ENCODE results near the gene LUC7L3.

GRCh38 chr17:50762177-50762576 is 42.8 kb downstream of the LUC7L3 start:
- TF ChIP-seq, protein P1, sequence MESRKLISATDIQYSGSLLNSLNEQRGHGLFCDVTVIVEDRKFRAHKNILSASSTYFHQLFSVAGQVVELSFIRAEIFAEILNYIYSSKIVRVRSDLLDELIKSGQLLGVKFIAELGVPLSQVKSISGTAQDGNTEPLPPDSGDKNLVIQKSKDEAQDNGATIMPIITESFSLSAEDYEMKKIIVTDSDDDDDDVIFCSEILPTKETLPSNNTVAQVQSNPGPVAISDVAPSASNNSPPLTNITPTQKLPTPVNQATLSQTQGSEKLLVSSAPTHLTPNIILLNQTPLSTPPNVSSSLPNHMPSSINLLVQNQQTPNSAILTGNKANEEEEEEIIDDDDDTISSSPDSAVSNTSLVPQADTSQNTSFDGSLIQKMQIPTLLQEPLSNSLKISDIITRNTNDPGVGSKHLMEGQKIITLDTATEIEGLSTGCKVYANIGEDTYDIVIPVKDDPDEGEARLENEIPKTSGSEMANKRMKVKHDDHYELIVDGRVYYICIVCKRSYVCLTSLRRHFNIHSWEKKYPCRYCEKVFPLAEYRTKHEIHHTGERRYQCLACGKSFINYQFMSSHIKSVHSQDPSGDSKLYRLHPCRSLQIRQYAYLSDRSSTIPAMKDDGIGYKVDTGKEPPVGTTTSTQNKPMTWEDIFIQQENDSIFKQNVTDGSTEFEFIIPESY (IDR thresholded peaks at IDR 0.05) = no peak
- TF ChIP-seq RFX5 (IDR thresholded peaks at IDR 0.05; ENCODE audit: low read depth, low read length) = no peak
- TF ChIP-seq CREM (IDR thresholded peaks at IDR 0.05; ENCODE audit: low read depth) = no peak
- no peak for TF ChIP-seq EP300 (IDR thresholded peaks at IDR 0.05; ENCODE audit: borderline replicate concordance in 1 of 2, control insufficient read depth in 1 of 2, low read depth in 2 of 2, low read length in 2 of 2)
- TF ChIP-seq, protein P2, sequence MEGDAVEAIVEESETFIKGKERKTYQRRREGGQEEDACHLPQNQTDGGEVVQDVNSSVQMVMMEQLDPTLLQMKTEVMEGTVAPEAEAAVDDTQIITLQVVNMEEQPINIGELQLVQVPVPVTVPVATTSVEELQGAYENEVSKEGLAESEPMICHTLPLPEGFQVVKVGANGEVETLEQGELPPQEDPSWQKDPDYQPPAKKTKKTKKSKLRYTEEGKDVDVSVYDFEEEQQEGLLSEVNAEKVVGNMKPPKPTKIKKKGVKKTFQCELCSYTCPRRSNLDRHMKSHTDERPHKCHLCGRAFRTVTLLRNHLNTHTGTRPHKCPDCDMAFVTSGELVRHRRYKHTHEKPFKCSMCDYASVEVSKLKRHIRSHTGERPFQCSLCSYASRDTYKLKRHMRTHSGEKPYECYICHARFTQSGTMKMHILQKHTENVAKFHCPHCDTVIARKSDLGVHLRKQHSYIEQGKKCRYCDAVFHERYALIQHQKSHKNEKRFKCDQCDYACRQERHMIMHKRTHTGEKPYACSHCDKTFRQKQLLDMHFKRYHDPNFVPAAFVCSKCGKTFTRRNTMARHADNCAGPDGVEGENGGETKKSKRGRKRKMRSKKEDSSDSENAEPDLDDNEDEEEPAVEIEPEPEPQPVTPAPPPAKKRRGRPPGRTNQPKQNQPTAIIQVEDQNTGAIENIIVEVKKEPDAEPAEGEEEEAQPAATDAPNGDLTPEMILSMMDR (IDR thresholded peaks at IDR 0.05 in 2 of 3, conservative IDR thresholded peaks at IDR 0.05 in 1 of 3; ENCODE audit: control insufficient read depth in 2 of 3, extremely low read depth in 1 of 3, insufficient read depth in 1 of 3, low read depth in 3 of 3, low read length in 3 of 3) = no peak
- TF ChIP-seq CEBPB (IDR thresholded peaks at IDR 0.05; ENCODE audit: borderline replicate concordance in 1 of 2, low read depth in 2 of 2, low read length in 2 of 2) = no peak

All from GM12878 (cell line).